ENCODE measurements around the gene IL11. TPM values are rescaled to one million over a fixed set of nuclear protein-coding genes. Genes with fewer than 3 reads are reported as not detected.

The IL11 gene
- total RNA-seq, result 0.77 TPM in 1 of 2 replicates, not detected in the other

DNA sequence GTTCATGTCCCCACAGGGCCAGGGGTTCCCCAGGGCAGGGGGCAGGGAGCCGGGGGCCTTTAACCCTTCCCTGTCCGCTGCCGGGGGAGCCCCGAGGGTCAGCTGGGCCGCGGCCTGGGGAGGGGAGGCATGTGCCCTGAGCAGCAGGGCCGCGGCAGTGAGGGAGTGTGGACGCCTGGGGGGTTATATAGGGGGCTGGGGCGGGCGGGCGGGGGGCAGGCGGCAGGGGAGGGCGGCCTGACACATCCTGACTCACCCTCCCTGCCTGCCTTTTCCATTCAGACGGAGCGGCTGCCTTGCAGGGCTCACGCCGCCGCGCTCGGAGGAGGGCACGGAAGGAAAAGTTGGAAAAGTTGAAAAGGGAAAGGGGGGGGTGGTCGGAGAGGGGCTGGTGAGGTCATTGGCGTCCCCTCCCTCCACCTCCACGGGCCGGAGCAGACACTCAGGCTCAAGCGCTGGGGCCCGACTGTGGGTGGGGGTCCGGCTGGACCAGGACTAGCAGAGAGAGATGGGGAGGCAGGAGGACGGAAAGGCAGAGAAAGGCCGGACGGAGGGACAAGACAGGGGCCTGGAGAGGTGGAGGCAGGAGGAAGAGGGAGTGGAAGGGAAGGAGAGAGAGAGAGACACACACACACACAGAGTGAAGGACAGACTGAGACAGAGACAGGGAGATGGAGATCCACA is at the start of gene IL11:
TSS of gene IL11 (minus strand) at position 159 of the 684 bp plus-strand sequence. CDS start at position 6, 153 bp downstream.

DNA sequence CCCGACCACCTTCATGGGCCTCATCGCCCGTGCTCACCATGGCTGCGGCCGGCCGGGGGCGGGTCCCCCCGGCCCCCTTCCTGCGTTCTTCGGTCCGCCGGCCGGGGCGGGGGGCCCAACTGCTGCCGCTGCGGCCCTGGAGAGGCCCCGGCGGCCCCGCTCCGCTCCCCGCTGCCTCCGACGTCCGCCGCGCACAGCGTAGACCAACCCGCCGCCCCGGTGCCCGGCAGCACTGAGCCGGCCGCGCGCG is 37.2 kb upstream of the IL11 start, which contains the start of gene UBE2S:
TSS of gene UBE2S (minus strand) at position 239 of the 250 bp plus-strand sequence. CDS start at position 40, 199 bp downstream.

DNA sequence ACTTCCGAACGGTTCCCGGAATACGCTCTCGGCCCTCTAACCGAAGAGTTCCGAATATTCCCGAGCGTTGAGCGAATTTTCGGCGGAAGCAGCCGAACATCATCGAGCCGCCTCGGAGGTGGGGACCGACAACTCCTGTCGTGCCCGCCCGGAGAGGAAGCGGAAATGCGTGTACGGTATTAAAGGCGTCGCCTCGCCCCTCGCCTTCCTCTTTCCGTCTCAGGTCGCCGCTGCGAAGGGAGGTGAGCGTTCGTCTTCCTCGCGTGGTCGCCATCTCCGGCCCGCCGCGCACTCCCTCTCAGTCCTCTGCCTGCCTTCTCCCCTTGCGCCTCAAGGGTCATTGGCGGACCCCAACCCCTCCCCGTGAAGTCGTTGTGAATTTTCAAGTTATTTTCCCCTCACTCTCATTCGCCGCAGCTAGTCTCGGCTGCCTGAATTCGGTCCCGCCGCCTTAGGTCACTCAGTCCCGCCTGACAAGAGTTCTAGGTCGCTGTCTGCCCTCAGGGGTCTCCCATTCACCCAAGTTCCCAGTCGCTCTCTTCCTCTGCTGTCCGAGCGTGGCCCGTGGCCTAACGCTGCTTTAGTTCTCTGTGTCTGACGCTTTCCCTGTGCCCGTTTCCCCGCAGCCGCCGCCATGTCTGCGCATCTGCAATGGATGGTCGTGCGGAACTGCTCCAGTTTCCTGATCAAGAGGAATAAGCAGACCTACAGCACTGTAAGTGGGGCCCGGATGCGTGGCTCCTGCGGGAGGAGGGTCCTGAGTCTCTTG is 15.6 kb upstream of the IL11 start, which contains the start of gene RPL28:
TSS of gene RPL28 (plus strand) at position 209 of the 769 bp plus-strand sequence. CDS start at position 635, 426 bp downstream.

DNA sequence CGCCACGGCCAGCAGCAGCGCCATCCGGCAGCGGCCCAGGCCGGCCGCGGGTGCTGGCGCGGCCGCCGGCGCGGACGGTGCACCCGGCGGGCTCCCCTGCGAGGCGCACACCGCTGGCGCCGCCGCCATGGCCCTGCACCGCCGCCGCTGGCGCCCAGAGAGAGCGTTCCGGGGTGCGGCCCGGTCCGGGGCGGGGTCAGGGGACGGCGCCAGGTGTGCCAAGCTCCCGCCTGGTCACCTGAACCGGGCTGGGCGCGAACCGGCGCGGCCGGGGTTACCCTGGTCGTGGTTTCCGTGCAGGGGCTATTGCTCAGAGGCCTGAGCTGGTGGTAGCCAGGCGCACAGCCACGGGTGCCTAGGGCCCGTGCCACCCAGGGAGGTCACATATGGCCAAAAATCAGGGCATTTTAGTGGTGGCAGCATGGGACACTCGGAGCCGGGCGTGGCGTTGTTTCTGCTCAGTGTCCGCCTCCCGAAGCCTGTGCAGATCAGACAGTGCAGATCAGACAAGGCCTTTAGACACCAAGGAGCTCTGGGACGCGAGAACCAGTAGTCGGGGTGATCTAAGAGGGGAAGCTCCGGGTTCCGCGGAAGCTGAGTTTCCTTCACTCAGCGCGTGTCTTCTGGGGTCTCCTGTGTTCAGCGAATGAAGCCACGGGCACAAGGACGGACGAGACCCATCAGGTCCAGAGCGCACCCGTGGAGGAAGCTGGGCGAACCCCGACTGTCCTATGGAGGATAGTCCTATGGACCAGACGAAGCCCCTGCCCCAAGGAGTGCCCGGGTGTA is 14.1 kb upstream of the IL11 start, which contains the start of gene TMEM238:
TSS of gene TMEM238 (minus strand) at position 162 of the 789 bp plus-strand sequence. CDS start at position 129, 33 bp downstream.

DNA sequence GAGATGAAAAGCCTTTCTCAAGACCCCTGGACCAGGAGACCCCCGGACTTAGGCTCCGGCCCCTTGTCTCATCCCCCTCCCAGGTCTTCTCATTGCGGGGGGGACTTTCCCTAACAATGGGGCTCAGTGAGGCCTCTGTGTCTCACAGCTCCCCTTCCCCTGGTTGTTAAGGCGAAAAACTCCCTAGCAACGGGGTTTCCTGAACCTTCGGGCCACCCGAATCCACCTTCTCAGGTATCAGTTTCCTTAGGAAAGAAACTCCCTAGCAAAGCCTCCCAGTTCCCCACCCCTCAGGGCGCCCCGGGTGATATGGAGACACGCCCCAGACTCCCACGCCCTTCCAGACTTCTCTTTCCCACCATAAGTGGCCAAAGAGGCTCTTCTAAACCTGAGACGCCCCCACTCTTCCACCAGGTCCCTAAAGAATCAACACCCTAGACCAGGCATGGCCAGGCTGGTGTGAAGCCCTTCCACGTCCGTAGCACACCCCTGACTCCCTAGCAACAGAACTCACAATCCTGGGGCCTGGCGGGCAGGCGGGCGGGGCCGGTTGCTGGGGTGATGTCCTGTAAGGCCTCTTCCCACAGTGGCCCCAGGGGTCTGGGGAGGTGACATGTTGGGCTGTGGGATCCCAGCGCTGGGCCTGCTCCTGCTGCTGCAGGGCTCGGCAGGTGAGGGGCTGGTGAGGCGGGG is 6.1 kb upstream of the IL11 start, which contains the start of gene TMEM190:
TSS of gene TMEM190 (plus strand) at position 586 of the 693 bp plus-strand sequence. CDS start at position 614, 28 bp downstream.

DNA sequence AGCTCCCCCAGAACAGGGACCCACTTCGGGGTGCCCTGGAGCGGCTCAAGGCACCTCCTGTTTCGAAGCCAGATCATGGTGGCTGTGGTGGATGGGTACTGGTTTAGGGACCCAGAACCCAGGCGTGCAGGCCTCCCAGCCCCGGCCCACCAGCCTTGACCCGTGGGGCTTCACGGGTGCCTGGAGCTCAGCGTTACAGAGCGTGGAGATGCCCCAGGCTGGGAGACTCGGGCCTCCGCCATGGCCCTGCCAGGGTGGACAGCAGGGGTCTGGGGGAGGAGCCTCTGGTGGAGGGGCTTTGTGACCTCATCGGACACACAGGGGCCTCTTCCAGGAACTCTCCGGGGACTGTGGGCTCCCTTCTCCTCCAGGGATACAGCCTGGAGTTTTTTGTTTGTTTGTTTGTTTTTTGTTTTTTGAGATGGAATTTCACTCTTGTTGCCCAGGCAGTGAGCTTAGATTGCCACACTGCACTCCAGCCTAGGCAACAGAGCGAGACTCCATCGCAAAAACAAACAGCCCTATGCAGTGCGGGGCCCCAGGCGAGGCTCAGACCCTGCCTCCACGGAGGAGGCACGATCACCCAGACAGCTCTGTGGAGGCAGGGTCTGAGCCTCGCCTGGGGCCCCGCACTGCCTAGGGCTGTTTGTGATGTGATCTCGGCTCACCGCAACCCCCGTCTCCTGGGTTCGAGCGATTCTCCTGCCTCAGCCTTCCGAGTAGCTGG is 7.1 kb downstream of the IL11 start, which contains the start of gene GARIN5B:
TSS of gene GARIN5B (minus strand) at position 271 of the 727 bp plus-strand sequence. CDS start at position 77, 194 bp downstream.

DNA sequence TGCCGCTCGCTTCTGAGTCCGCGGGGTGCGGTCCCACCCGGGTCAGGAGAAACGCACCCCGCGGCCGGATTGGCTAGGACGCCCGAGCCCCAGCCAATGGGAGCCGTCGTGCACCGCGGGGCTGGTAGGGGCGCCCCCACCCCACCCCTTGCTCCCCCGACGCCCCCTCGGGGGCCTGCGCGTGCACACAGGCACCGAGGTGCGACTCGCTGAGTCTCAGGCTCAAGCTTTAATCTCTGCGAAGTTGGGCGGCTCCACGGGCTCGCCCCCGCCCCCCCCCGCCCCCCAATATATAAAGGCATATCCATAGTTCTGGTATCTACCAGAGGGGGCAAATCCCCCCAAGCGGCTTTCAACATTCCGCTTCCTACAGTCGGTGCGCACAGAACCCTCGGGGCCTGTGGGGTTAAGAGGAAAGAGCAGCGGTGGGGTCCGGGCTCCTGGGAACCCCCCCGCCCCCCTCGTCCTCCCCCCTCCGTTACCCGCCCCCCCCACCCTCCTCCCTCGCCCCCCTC is 15.5 kb downstream of the IL11 start, which contains the start of gene COX6B2:
TSS of gene COX6B2 (minus strand) at position 22 of the 515 bp plus-strand sequence. CDS start 198 bp downstream, outside the sequence.

DNA sequence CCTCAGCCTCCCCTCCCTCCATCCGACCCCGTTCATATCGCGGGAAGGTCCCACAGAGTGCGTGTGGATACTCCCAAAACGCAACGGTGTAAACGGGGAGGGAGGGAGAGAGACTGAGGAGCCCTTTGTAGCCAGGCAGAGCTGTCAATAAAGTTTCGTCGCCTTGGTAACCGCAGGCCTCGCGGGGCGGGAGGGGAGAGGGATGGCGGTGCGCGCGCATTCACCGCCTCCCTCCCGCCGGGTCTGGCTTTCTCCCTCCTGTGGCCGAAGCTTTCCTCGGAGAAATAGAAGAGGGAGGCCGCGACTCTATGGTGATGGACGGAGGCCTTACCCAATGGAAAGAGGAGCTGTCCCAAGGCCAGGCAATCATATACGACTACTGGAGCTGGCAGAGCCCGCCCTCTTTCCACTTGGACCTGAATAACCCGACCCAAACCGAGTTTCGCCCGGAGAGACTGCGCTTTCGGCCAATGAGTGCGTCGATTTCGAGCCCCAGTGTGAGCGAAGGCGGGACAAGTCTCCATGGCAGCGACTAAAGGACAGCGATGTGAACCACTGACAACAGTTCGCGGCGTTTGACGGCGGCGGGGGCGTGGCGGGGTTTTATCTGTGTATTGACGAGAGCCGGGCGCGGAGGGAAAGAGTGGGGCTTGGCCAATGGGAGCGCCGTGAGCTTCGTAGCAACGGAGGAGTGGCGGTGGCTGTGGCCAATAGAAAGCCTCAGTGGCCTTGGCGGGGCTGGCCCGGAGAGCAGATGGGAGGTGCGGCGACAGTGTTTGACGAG is 31.0 kb downstream of the IL11 start, which contains the start of gene KMT5C:
TSS of gene KMT5C (plus strand) at position 772 of the 784 bp plus-strand sequence. CDS start 2,061 bp downstream, outside the sequence.

DNA sequence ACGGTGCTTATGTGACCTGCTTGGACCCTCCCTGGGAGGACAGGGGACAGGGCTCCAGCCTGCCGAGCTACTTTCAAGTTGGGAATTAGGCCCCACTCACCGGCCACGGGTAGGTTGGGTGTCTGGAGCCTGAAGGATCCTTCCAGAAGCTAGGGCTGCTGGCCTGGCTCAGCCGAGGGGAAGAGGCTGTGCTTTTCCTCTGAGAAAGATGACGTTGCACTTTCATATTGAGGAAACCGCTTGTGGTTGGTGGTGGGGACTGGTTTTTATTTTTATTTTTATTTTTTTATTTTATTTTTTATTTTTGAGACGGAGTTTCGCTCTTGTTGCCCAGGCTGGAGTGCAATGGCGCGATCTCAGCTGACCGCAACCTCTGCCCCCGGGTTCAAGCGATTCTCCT is 45.1 kb downstream of the IL11 start, which contains the start of gene TMEM150B:
TSS of gene TMEM150B (minus strand) at position 170 of the 400 bp plus-strand sequence. CDS start 4,305 bp downstream, outside the sequence.

Other genes starting within 250 kb of the IL11 start
- 5.4 and 9.0 TPM in 2 replicates for gene TNNT1, start 221.3 kb downstream of the IL11 start, total RNA-seq
- 0.58 TPM in 1 of 2 replicates, not detected in the other for gene TNNI3, start 212.7 kb downstream of the IL11 start, total RNA-seq
- 0.26 TPM in 1 of 2 replicates, not detected in the other for gene DNAAF3, start 203.8 kb downstream of the IL11 start, total RNA-seq
- gene SYT5, start 190.2 kb downstream of the IL11 start, total RNA-seq, result 0.26 TPM in 1 of 2 replicates, not detected in the other
- gene PTPRH, start 161.0 kb downstream of the IL11 start, total RNA-seq, result 7.0 and 9.4 TPM in 2 replicates
- gene TMEM86B, start 141.7 kb downstream of the IL11 start, total RNA-seq, result 0.51 and 0.93 TPM in 2 replicates
- 30.5 and 31.7 TPM in 2 replicates for gene PPP6R1, start 111.4 kb downstream of the IL11 start, total RNA-seq
- 26.7 and 37.5 TPM in 2 replicates for gene HSPBP1, start 90.4 kb downstream of the IL11 start, total RNA-seq
- gene BRSK1, start 86.5 kb downstream of the IL11 start, total RNA-seq, result 2.2 and 8.6 TPM in 2 replicates
- not detected in 2 replicates for gene TMEM150B, start 45.1 kb downstream of the IL11 start, total RNA-seq
- 6.4 and 6.5 TPM in 2 replicates for gene KMT5C, start 30.6 kb downstream of the IL11 start, total RNA-seq
- gene COX6B2, start 15.7 kb downstream of the IL11 start, total RNA-seq, result not detected in 2 replicates
- gene GARIN5B, start 7.2 kb downstream of the IL11 start, total RNA-seq, result not detected in 2 replicates
- gene TMEM190, start 6.4 kb upstream of the IL11 start, total RNA-seq, result 0.17 TPM in 1 of 2 replicates, not detected in the other
- 0.23 and 0.60 TPM in 2 replicates for gene TMEM238, start 13.8 kb upstream of the IL11 start, total RNA-seq
- 452 and 1,009 TPM in 2 replicates for gene RPL28, start 15.5 kb upstream of the IL11 start, total RNA-seq
- 42.2 and 50.1 TPM in 2 replicates for gene UBE2S, start 37.3 kb upstream of the IL11 start, total RNA-seq
- gene SHISA7, start 72.8 kb upstream of the IL11 start, total RNA-seq, result not detected in 2 replicates
- gene ISOC2, start 91.2 kb upstream of the IL11 start, total RNA-seq, result 86.5 and 89.5 TPM in 2 replicates
- gene C19orf85, start 94.3 kb upstream of the IL11 start, total RNA-seq, result not detected in 2 replicates
- 1.9 and 4.2 TPM in 2 replicates for gene ZNF628, start 106.2 kb upstream of the IL11 start, total RNA-seq
- gene NAT14, start 114.7 kb upstream of the IL11 start, total RNA-seq, result 16.6 and 25.1 TPM in 2 replicates
- 9.1 and 19.5 TPM in 2 replicates for gene SSC5D, start 118.0 kb upstream of the IL11 start, total RNA-seq
- gene SBK2, start 166.7 kb upstream of the IL11 start, total RNA-seq, result not detected in 2 replicates
- gene SBK3, start 175.1 kb upstream of the IL11 start, total RNA-seq, result not detected in 2 replicates
- 10.7 and 11.9 TPM in 2 replicates for gene ZNF579, start 210.4 kb upstream of the IL11 start, total RNA-seq
- 4.8 and 6.1 TPM in 2 replicates for gene FIZ1, start 229.1 kb upstream of the IL11 start, total RNA-seq
- 25.6 and 46.4 TPM in 2 replicates for gene ZNF524, start 229.8 kb upstream of the IL11 start, total RNA-seq
- 4.6 and 4.9 TPM in 2 replicates for gene ZNF865, start 235.2 kb upstream of the IL11 start, total RNA-seq